GM23338 (cell line): ENCODE data around the gene TIMM10. TPM values are rescaled to one million over a fixed set of nuclear protein-coding genes. Genes with fewer than 3 reads are reported as not detected.

Source experiments
- ATAC-seq: fragments of 200-7000 bp; cut with Tn5 transposase; 3 replicates; pipeline ENCODE4 v1.9.1; 2020
- DNase-seq: peaks from one replicate; pipeline ENCODE4 v3.0.0-alpha.2; 2015; ENCODE audit warnings: low spot score
- H2AFZ ChIP-seq: fragments of 200-600 bp; sonication (generic); 2 replicates; pipeline ENCODE4 v1.8.0; 2016; ENCODE audit warnings: antibody characterized with exemption, mild to moderate bottlenecking, moderate library complexity
- H3F3A ChIP-seq: fragments of 200-600 bp; sonication (generic); replicated peaks from 2 replicates; pipeline ENCODE4 v1.8.0; 2017; ENCODE audit warnings: antibody characterized with exemption, mixed run types, low read depth
- H3K27ac ChIP-seq: fragments of 200-600 bp; sonication (generic); 2 replicates; pipeline ENCODE4 v1.6.1; 2016; ENCODE audit warnings: low read depth
- H3K27me3 ChIP-seq: fragments of 200-600 bp; sonication (generic); 2 replicates; pipeline ENCODE4 v1.8.0; 2016; ENCODE audit warnings: mild to moderate bottlenecking, mixed run types, moderate library complexity; ENCODE audit not compliant: insufficient read depth
- H3K36me3 ChIP-seq: fragments of 200-600 bp; sonication (generic); 2 replicates; pipeline ENCODE4 v1.8.0; 2016; ENCODE audit warnings: mild to moderate bottlenecking; ENCODE audit not compliant: insufficient read depth
- H3K4me1 ChIP-seq: fragments of 200-600 bp; sonication (generic); 2 replicates; pipeline ENCODE4 v1.8.0; 2016; ENCODE audit warnings: mild to moderate bottlenecking, moderate library complexity; ENCODE audit not compliant: insufficient read depth
- H3K4me2 ChIP-seq: fragments of 200-600 bp; sonication (generic); 2 replicates; pipeline ENCODE4 v1.7.1; 2017; ENCODE audit warnings: mixed run types
- H3K4me3 ChIP-seq: fragments of 200-600 bp; sonication (generic); 2 replicates; pipeline ENCODE4 v1.6.1; 2016; ENCODE audit warnings: mixed run types
- H3K79me2 ChIP-seq: fragments of 200-600 bp; sonication (generic); replicated peaks from 2 replicates; pipeline ENCODE4 v1.8.0; 2017; ENCODE audit warnings: mild to moderate bottlenecking; ENCODE audit not compliant: insufficient read depth
- H3K9me2 ChIP-seq: fragments of 200-600 bp; sonication (generic); 2 replicates; pipeline ENCODE4 v1.8.0; 2017; ENCODE audit not compliant: insufficient read depth
- H4K20me1 ChIP-seq: fragments of 200-600 bp; sonication (generic); replicated peaks from 2 replicates; pipeline ENCODE4 v1.8.0; 2017; ENCODE audit warnings: mild to moderate bottlenecking; ENCODE audit not compliant: insufficient read depth
- H3K27ac Mint-ChIP-seq: 2 replicates; pipeline ENCODE4 v1.8.0; 2020; ENCODE audit warnings: inconsistent platforms, mild to moderate bottlenecking, moderate library complexity, mixed read lengths
- H3K27me3 Mint-ChIP-seq: 3 replicates; pipeline ENCODE4 v1.8.0; 2022; ENCODE audit warnings: low read depth, mild to moderate bottlenecking, moderate library complexity, mixed read lengths, inconsistent platforms; ENCODE audit not compliant: insufficient read depth, poor library complexity
- H3K36me3 Mint-ChIP-seq: 3 replicates; pipeline ENCODE4 v1.8.0; 2021; ENCODE audit warnings: low read depth, mild to moderate bottlenecking, inconsistent platforms, moderate library complexity, mixed read lengths
- H3K4me1 Mint-ChIP-seq: 3 replicates; pipeline ENCODE4 v1.8.0; 2020; ENCODE audit warnings: mild to moderate bottlenecking, inconsistent platforms, mixed read lengths
- H3K4me3 Mint-ChIP-seq: 3 replicates; pipeline ENCODE4 v1.8.0; 2021; ENCODE audit warnings: moderate library complexity, mild to moderate bottlenecking, inconsistent platforms, mixed read lengths
- H3K9me3 Mint-ChIP-seq: 3 replicates; pipeline ENCODE4 v1.8.0; 2020; ENCODE audit warnings: moderate library complexity, mild to moderate bottlenecking, inconsistent platforms, mixed read lengths
- CREB1 ChIP-seq: fragments of 250-450 bp; sonication (Bioruptor Pico); IDR thresholded peaks from 2 replicates; pipeline ENCODE4 v1.5.0; 2020; ENCODE audit warnings: low read depth, mild to moderate bottlenecking, moderate library complexity
- CTCF ChIP-seq, 2 experiments: fragments of 200-600 bp in 1 of 2; sonication (generic) in 1 of 2; conservative IDR thresholded peaks; 2 replicates each; pipeline versions ENCODE4 v1.5.1 to v1.6.1; 2016 to 2017; ENCODE audit warnings: antibody characterized with exemption in 2 of 2, low read depth in 2 of 2, mild to moderate bottlenecking in 2 of 2, moderate library complexity in 1 of 2
- EZH2 ChIP-seq: fragments of 200-600 bp; sonication (generic); IDR thresholded peaks from one replicate; pipeline ENCODE4 v1.8.0; 2017; ENCODE audit warnings: antibody characterized with exemption, mild to moderate bottlenecking, low read depth; ENCODE audit not compliant: unreplicated experiment
- JUNB ChIP-seq: IDR thresholded peaks from one replicate; pipeline ENCODE4 v1.6.1; 2016; ENCODE audit warnings: antibody characterized with exemption; ENCODE audit not compliant: unreplicated experiment
- NANOG ChIP-seq: IDR thresholded peaks from 2 replicates; pipeline ENCODE4 v1.6.1; 2016; ENCODE audit warnings: antibody characterized with exemption, borderline replicate concordance
- POLR2AphosphoS5 ChIP-seq: IDR thresholded peaks from 2 replicates; pipeline ENCODE4 v1.6.1; 2016; ENCODE audit warnings: antibody characterized with exemption, low read depth
- REST ChIP-seq: IDR thresholded peaks from one replicate; pipeline ENCODE4 v1.6.1; 2018; ENCODE audit warnings: antibody characterized with exemption; ENCODE audit not compliant: unreplicated experiment
- STAT1 ChIP-seq: IDR thresholded peaks from one replicate; pipeline ENCODE4 v1.6.1; 2016; ENCODE audit warnings: antibody characterized with exemption; ENCODE audit not compliant: unreplicated experiment
- ZNF114 ChIP-seq: fragments of 250-450 bp; sonication (Bioruptor Pico); IDR thresholded peaks from 2 replicates; pipeline ENCODE4 v1.5.0; 2020; ENCODE audit warnings: mild to moderate bottlenecking, moderate library complexity
- ZNF331 ChIP-seq: fragments of 250-450 bp; sonication (Bioruptor Pico); IDR thresholded peaks from 2 replicates; pipeline ENCODE4 v1.5.0; 2020; ENCODE audit warnings: low read depth, mild to moderate bottlenecking, moderate library complexity
- ZNF462 ChIP-seq: fragments of 250-450 bp; sonication (Bioruptor Pico); IDR thresholded peaks from 2 replicates; pipeline ENCODE4 v1.5.0; 2020; ENCODE audit warnings: mild to moderate bottlenecking, moderate library complexity
- polyA plus RNA-seq: library from polyadenylated mRNA; unstranded; fragments of >200 nt; fragmentation: Nextera tagmentation; extraction: Ambion mirVana; gene quantifications from 2 replicates; pipeline ENCODE4 v1.2.1, GENCODE V29; 2016
- total RNA-seq: library from RNA; depleted of rRNA; stranded (reverse); fragments of >200 nt; shearing (Covaris generic); gene quantifications from 2 replicates; pipeline ENCODE4 v1.2.3, GENCODE V29; 2014

TIMM10 gene
- total and polyA plus RNA-seq, 2 experiments from 2014 or later: 59.1 to 194 TPM

- TF ChIP-seq REST (no peak), JUNB (no peak), CTCF (conservative IDR thresholded peaks at IDR 0.05; ENCODE audit: low read depth in 2 of 2) (no peak), ZNF114 (CRISPR knock-in tag) (no peak), NANOG (no peak), EZH2 (no peak), ZNF331 (CRISPR knock-in tag) (no peak)
Measured at GRCh38 chr11:57485217-57485990, 45.1 kb downstream of the TIMM10 start (continued).

GRCh38 chr11:57484141-57484710, 46.3 kb downstream of the TIMM10 start:
- peaks cover 19% of the 10 kb centered on the region for H3K27me3 ChIP-seq
- no peak overlapping the region for H3K4me3 ChIP-seq
- no peak overlapping the region for H3K27ac Mint-ChIP-seq
- no peaks in the 10 kb centered on the region for H3K9me3 Mint-ChIP-seq
- H4K20me1 ChIP-seq: 0 out of 2 replicates have a peak, but pooled peaks cover 5% of the 10 kb centered on the region
- peaks cover 13% of the 10 kb centered on the region for H3F3A ChIP-seq
- peaks cover 30% of the 10 kb centered on the region for H3K27me3 Mint-ChIP-seq
- H3K79me2 ChIP-seq: no peaks in the 10 kb centered on the region
- H3K36me3 Mint-ChIP-seq: peaks cover 39% of the 10 kb centered on the region
- H3K4me3 Mint-ChIP-seq: no peak overlapping the region
- no peak for TF ChIP-seq ZNF331 (CRISPR knock-in tag)
- TF ChIP-seq CREB1 (CRISPR knock-in tag): no peak
- no peak for TF ChIP-seq ZNF462 (CRISPR knock-in tag)
- no peak for TF ChIP-seq POLR2AphosphoS5
- no peak for TF ChIP-seq NANOG
- TF ChIP-seq STAT1: no peak
- H3K4me2 ChIP-seq: no peak overlapping the region
- no peaks in the 10 kb centered on the region for H3K9me2 ChIP-seq
- H3K36me3 ChIP-seq: no peaks in the 10 kb centered on the region
- no peak for DNase-seq
- H3K4me1 Mint-ChIP-seq: peaks cover 38% of the 10 kb centered on the region
- H2AFZ ChIP-seq: no peak overlapping the region
- no peak overlapping the region for H3K27ac ChIP-seq
- ATAC-seq: no peak
- peaks cover 30% of the 10 kb centered on the region for H3K4me1 ChIP-seq
